ENCODE data around the gene GSX1. TPM values are rescaled to one million over a fixed set of nuclear protein-coding genes. Genes with fewer than 3 reads are reported as not detected.
"Not testable (repeated sequence)": the region's sequence is repeated elsewhere in the genome, so short reads cannot be mapped to it uniquely, and the experiment has no call there.

The GSX1 gene
- total and polyA plus RNA-seq, 4 donors: not detected

GRCh38 chr13:27810461-27810860, 18.2 kb downstream of the GSX1 start:
- H3K9ac ChIP-seq (ENCODE audit: low read depth in 1 of 2, low read length in 2 of 2): no peak overlapping the region
- peaks cover 0 to under 1% (median 0%) of the 10 kb centered on the region in 4 donors for H3K27me3 ChIP-seq (ENCODE audit: control insufficient read depth in 4 of 4, insufficient read depth in 4 of 4, low read length in 3 of 4)
- WGBS: 49% methylated on average over 2 of the region's 2 CpGs
- no peaks in the 10 kb centered on the region for H3K36me3 ChIP-seq (ENCODE audit: control insufficient read depth in 4 of 4, insufficient read depth in 3 of 4, low read depth in 1 of 4, low read length in 3 of 4)
- H3K27ac ChIP-seq (ENCODE audit: low read depth in 1 of 2, low read length in 2 of 2): no peak overlapping the region
- H3K9me3 ChIP-seq (ENCODE audit: control insufficient read depth in 4 of 4, low read length in 3 of 4): no peaks in the 10 kb centered on the region
- no peak for TF ChIP-seq RXRA (IDR thresholded peaks at IDR 0.05)
- no peak for TF ChIP-seq MAX (IDR thresholded peaks at IDR 0.05)
- TF ChIP-seq REST (IDR thresholded peaks at IDR 0.05): no peak
- no peak for TF ChIP-seq ATF3 (IDR thresholded peaks at IDR 0.05)
- DNase-seq (ENCODE audit: low spot score): no peak
- H3K4me1 ChIP-seq (ENCODE audit: control insufficient read depth in 4 of 4, insufficient read depth in 4 of 4, low read length in 3 of 4): no peaks in the 10 kb centered on the region
- H3K4me3 ChIP-seq (ENCODE audit: low read depth in 1 of 3, low read length in 3 of 3): no peak overlapping the region

- Histone ChIP-seq H3K4me1 (ENCODE audit: control insufficient read depth in 4 of 4, insufficient read depth in 4 of 4, low read length in 3 of 4) (no peaks in the 10 kb centered on the region), H3K36me3 (ENCODE audit: control insufficient read depth in 4 of 4, insufficient read depth in 3 of 4, low read depth in 1 of 4, low read length in 3 of 4) (no peaks in the 10 kb centered on the region), H3K27ac (ENCODE audit: low read depth in 1 of 2, low read length in 2 of 2) (no peak overlapping the region), H3K9me3 (ENCODE audit: control insufficient read depth in 4 of 4, low read length in 3 of 4) (no peaks in the 10 kb centered on the region), H3K9ac (ENCODE audit: low read depth in 1 of 2, low read length in 2 of 2) (no peak overlapping the region), H3K27me3 (ENCODE audit: control insufficient read depth in 4 of 4, insufficient read depth in 4 of 4, low read length in 3 of 4) (peaks cover 0 to 5% (median 2%) of the 10 kb centered on the region in 4 donors), H3K4me3 (ENCODE audit: low read depth in 1 of 3, low read length in 3 of 3) (no peak overlapping the region)
- TF ChIP-seq RAD21 (IDR thresholded peaks at IDR 0.05): no peak
- TF ChIP-seq JUND (IDR thresholded peaks at IDR 0.05): no peak
- no peak for TF ChIP-seq MAX (IDR thresholded peaks at IDR 0.05)
- no peak for TF ChIP-seq CTCF (IDR thresholded peaks at IDR 0.05; ENCODE audit: low read depth, low read length, missing input control)
- no peak for TF ChIP-seq ATF3 (IDR thresholded peaks at IDR 0.05)
- TF ChIP-seq YY1 (IDR thresholded peaks at IDR 0.05): no peak
- TF ChIP-seq NR2F2 (IDR thresholded peaks at IDR 0.05): no peak
- TF ChIP-seq FOXA1 (IDR thresholded peaks at IDR 0.05): no peak
- no peak for TF ChIP-seq HNF4G (IDR thresholded peaks at IDR 0.05)
- no peak for TF ChIP-seq SP1 (IDR thresholded peaks at IDR 0.05)
- DNase-seq (ENCODE audit: low spot score): no peak
- WGBS: 86% methylated on average over 9 of the region's 9 CpGs
These were observed 21.5 kb downstream of the GSX1 start for GRCh38 chr13:27813826-27814225.

- not testable (repeated sequence) for H3K9ac ChIP-seq (ENCODE audit: low read depth in 1 of 2, low read length in 2 of 2); H3K4me1 ChIP-seq (ENCODE audit: control insufficient read depth in 4 of 4, insufficient read depth in 4 of 4, low read length in 3 of 4); DNase-seq (ENCODE audit: low spot score); H3K36me3 ChIP-seq (ENCODE audit: control insufficient read depth in 4 of 4, insufficient read depth in 3 of 4, low read depth in 1 of 4, low read length in 3 of 4); H3K27ac ChIP-seq (ENCODE audit: low read depth in 1 of 2, low read length in 2 of 2); H3K9me3 ChIP-seq (ENCODE audit: control insufficient read depth in 4 of 4, low read length in 3 of 4); H3K4me3 ChIP-seq (ENCODE audit: low read depth in 1 of 3, low read length in 3 of 3)
- WGBS: 86% methylated on average over 2 of the region's 2 CpGs
- peaks cover 4 to 21% (median 18%) of the 10 kb centered on the region in 4 donors for H3K27me3 ChIP-seq (ENCODE audit: control insufficient read depth in 4 of 4, insufficient read depth in 4 of 4, low read length in 3 of 4)
These were observed 25.5 kb downstream of the GSX1 start for GRCh38 chr13:27817832-27818231.

Data from liver (tissue), 9 donors.